Activated T-helper 17 cell treated with anti-CD3 and anti-CD28 coated beads, Interleukin-2, amount 50 U/mL, for 72 hours (primary cell): ENCODE results near the gene SPI1. TPM values are rescaled to one million over a fixed set of nuclear protein-coding genes. Genes with fewer than 3 reads are reported as not detected.

Experiments used
- ATAC-seq: fragments of 150-1000 bp; cut with Tn5 transposase; replicated peaks from 2 replicates; pipeline ENCODE4 v1.10.0; 2021; ENCODE audit warnings: mild to moderate bottlenecking, moderate library complexity
- H3K27ac Mint-ChIP-seq: one replicate; pipeline ENCODE4 v1.8.0; 2022; ENCODE audit warnings: mixed read lengths
- H3K27me3 Mint-ChIP-seq: one replicate; pipeline ENCODE4 v1.8.0; 2022; ENCODE audit warnings: mixed read lengths
- H3K36me3 Mint-ChIP-seq: one replicate; pipeline ENCODE4 v1.8.0; 2022; ENCODE audit warnings: low read depth, mild to moderate bottlenecking, mixed read lengths
- H3K4me1 Mint-ChIP-seq: one replicate; pipeline ENCODE4 v1.8.0; 2022; ENCODE audit warnings: mixed read lengths
- H3K4me3 Mint-ChIP-seq: one replicate; pipeline ENCODE4 v1.8.0; 2022; ENCODE audit warnings: mild to moderate bottlenecking, mixed read lengths
- H3K9me3 Mint-ChIP-seq: one replicate; pipeline ENCODE4 v1.8.0; 2022; ENCODE audit warnings: mixed read lengths
- total RNA-seq, 2 donors: library from RNA; stranded (reverse); gene quantifications; one replicate each; pipeline ENCODE4 v1.2.3, GENCODE V29; 2022

The SPI1 gene
- total RNA-seq, 2 donors from 2014 or later: 0.21 TPM; not detected in 1

DNA sequence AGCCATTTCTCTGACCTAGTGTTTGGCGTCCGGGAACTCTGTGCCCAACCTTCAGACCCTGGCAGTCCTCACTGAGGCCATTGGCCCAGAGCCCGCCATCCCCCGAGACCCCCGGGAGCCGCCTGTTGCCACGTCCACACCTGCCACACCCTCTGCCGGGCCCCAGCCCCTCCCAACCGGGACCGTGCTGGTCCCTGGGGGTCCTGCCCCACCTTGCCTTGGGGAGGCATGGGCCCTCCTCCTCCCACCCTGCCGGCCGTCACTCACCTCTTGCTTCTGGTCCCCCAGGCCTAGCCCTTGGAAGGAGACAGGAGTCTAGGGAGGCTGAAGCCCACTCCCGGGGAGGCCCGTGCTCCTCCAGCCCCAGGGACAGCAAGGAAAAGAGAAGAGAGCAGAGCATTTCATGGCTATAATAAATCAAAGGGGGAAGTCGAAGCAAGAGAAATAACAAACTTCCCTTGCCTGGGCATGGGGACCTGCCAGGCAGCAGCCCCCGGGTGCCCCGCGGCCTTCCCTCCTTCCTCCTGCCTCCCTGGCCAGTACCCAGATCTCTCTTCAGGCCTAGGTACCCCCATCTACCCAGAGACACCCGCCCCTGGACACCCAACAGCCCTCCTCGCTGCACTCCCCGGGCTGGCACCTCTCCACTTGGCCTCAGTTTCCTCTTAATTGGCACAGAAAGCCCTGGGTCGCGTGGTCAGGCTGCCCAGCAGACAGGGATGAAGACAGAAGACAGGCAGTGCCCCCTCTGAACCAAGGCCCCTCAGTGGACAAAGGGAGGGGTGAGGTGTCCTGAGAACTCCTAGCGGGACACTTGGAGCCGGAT, 17.1 kb upstream of the SPI1 start:
- Mint-ChIP-seq H3K27me3 (no peaks in the 10 kb centered on the region), H3K4me3 (peak overlapping the region; percentile 59), H3K36me3 (no peaks in the 10 kb centered on the region), H3K27ac (peak overlapping the region; percentile 89), H3K4me1 (peaks cover 1% of the 10 kb centered on the region), H3K9me3 (no peaks in the 10 kb centered on the region)
- no peak for ATAC-seq

DNA sequence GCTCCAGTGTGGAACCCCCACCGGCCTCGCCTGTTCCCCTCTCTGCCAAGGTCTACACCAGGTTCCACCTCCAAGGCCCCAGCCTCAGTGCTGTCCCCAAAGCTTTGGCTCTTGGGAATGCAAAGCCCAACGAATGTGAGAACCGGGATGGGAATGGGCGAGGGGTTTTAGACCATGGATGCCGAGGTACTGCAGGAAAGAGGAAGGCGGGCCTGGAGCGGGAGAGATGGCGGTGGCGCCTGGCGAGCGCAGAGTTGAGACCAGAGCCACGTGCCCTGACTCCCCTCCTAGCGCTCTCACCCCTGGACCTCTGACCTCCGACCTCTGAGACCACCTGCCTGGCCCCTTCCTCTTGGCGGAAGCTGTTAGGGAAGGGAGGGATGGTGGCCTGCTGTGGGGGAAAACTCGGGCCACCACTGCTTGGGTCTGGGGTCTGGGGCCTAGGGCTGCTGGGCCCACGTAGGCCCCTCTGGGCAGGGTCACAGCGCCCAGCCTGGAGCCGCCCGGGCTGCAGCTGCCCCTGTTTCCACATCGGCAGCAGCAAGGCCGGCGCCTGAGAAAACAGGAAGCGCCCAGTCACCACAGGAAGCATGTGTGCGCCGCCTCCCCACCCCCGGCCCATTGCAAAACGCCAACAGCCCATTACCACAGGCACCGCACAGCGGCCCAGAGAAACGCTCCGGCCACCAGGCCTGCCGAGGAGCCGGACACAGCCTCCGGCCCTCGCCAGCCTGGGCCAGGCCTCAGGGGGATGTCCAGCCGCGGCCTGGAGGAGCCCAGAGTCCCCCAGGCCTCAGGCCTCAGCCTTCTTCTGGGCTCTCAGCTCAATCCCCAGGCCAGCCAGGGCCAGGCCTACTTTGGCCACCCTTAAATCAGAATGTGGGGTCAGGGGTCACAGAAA, 16.2 kb upstream of the SPI1 start:
- Mint-ChIP-seq H3K27me3 (no peaks in the 10 kb centered on the region), H3K4me1 (no peaks in the 10 kb centered on the region), H3K4me3 (peak overlapping the region; percentile 59), H3K36me3 (no peaks in the 10 kb centered on the region), H3K9me3 (no peaks in the 10 kb centered on the region), H3K27ac (peak overlapping the region; percentile 89)
- ATAC-seq: peak; percentile 89

DNA sequence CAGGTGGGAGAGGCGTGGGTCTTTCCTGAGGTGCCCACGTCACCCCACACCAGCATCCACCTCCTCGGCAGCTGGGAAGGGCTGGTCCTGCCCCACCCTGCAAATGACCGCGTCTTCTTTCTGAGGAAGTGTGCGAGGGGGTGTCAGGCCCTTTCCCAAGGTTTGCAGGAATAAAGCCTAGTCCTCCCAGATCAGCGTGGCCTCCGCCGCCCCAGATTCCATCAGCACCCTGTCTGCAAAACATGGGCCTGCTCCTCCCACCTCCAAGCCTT, 15.6 kb upstream of the SPI1 start:
- Mint-ChIP-seq H3K9me3 (no peaks in the 10 kb centered on the region), H3K4me3 (peak overlapping the region; percentile 59), H3K27ac (peak overlapping the region; percentile 89), H3K27me3 (no peaks in the 10 kb centered on the region), H3K4me1 (no peaks in the 10 kb centered on the region), H3K36me3 (no peaks in the 10 kb centered on the region)
- ATAC-seq: no peak

DNA sequence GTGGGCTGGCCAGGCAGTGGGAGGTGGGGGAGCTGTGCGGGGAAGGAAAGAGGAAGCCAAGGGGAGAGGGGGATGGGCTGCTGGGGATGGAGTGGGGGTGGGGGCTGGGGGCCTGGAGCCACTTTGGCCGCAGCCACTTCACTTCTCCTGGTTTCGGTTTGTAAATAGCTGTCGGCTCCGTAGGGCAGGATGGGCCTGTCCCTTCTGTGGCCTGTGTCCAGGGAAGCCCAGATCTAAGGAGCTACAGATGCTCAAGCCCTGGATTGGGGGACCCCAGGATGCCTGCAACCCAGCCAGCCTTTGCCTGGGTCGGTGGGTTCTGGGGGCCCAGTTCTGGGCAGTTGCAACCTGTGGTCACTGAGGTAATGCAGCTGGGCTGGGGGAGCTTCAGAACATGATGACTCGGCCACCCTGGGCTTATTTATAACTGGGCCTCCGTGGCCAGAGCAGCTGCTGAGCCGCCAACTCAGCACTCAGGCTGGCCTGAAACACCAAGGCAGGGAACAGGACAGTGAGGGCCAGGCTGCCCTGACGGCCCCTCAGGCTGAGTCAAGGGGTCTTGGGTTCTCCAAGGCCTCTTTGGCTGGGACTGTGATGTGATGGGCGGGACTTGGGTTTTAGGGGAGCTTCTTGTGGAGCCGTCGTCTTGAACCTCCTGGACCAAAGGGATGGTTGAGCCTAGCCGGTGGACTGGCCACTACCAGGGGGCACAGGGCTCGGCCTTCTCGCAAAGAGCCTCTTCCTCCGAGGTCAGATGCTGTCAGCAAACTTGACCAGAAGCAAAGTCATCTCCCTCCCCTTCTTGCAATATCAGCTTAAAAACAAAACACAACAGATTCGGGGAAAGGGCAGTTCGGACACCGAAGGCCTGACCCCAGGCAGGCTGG, 15.1 kb upstream of the SPI1 start:
- H3K27ac Mint-ChIP-seq: peak overlapping the region; percentile 89
- ATAC-seq: no peak
- no peaks in the 10 kb centered on the region for H3K36me3 Mint-ChIP-seq
- H3K4me3 Mint-ChIP-seq: peak overlapping the region; percentile 59
- H3K4me1 Mint-ChIP-seq: no peaks in the 10 kb centered on the region
- no peaks in the 10 kb centered on the region for H3K27me3 Mint-ChIP-seq
- no peaks in the 10 kb centered on the region for H3K9me3 Mint-ChIP-seq

DNA sequence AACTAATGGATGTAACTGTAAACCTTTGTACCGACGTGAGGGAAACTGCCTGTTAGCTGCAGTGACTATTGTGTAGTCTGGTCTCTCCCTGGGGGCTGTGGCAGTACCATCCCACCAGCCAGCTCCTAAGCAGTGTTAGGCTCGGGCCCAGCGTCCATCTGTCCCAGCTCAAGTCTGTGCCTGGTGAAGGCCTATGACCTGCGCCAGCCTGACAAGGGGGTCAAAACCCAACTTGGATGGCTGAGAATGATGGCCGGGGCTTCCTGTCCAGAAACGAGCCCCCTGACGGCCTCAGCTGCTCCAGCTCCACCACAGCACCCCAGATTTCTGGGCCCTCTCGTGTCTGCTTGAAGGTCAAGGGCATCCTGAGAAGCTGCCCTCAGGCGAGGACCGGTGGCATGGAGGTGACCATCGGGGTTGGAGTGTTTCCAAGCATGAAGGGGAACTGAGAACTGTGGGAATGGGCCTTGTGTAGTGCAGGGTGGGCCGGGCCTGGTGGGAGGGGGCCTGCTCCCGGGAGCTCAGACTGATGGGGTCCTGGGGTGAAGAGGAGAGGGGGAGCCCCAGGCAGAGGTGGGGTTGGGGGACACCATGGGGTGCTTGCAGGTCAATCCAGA, 14.3 kb upstream of the SPI1 start:
- Mint-ChIP-seq H3K27me3 (no peaks in the 10 kb centered on the region), H3K4me1 (no peaks in the 10 kb centered on the region), H3K27ac (no peak overlapping the region), H3K36me3 (no peaks in the 10 kb centered on the region), H3K9me3 (no peaks in the 10 kb centered on the region), H3K4me3 (no peak overlapping the region)
- no peak for ATAC-seq

DNA sequence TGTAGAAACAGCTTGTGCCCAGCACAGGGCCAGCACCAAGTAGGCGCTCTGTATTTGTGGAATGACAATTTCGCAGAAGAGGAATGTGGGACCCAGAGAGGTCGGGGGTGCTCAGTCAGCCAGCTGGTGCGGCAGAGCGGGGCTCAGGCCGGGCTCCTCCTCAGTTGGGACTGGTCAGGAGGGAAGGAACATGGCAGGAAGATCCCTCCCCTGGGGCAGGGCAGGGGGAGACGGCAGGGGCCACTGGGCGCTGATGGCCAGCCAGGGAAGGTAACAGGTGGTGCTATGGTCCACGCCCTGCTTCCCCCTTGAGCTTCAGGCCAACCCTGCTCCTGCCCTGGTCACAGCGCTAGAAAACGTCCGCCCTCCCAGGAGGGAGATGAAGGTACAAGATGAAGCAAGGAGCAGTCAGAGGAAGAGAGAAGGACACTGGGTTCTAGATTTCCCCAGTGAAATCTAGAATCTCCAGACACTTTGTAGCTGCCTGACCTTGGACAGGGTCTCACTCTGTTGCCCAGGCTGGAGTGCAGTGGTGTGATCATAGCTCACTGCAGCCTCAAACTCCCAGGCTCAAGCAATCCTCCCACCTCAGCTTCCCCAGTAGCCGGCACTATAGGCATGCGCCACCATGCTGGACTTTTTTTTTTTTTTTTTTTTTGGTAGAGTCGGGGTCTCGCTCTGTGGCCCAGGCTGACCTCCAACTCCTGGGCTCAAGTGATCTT, 13.5 kb upstream of the SPI1 start:
- H3K27me3 Mint-ChIP-seq: no peaks in the 10 kb centered on the region
- ATAC-seq: no peak
- H3K36me3 Mint-ChIP-seq: no peaks in the 10 kb centered on the region
- H3K4me3 Mint-ChIP-seq: no peak overlapping the region
- no peaks in the 10 kb centered on the region for H3K4me1 Mint-ChIP-seq
- no peaks in the 10 kb centered on the region for H3K9me3 Mint-ChIP-seq
- H3K27ac Mint-ChIP-seq: peak overlapping the region; percentile 4

GRCh38 chr11:47391077-47391583, 12.8 kb upstream of the SPI1 start:
- Mint-ChIP-seq H3K9me3 (no peaks in the 10 kb centered on the region), H3K4me3 (no peak overlapping the region), H3K27ac (peak overlapping the region; percentile 38), H3K36me3 (no peaks in the 10 kb centered on the region), H3K27me3 (no peaks in the 10 kb centered on the region), H3K4me1 (no peaks in the 10 kb centered on the region)
- no peak for ATAC-seq

- no peaks in the 10 kb centered on the region for H3K36me3 Mint-ChIP-seq
Observed at GRCh38 chr11:47390422-47390760, 12.0 kb upstream of the SPI1 start.

DNA sequence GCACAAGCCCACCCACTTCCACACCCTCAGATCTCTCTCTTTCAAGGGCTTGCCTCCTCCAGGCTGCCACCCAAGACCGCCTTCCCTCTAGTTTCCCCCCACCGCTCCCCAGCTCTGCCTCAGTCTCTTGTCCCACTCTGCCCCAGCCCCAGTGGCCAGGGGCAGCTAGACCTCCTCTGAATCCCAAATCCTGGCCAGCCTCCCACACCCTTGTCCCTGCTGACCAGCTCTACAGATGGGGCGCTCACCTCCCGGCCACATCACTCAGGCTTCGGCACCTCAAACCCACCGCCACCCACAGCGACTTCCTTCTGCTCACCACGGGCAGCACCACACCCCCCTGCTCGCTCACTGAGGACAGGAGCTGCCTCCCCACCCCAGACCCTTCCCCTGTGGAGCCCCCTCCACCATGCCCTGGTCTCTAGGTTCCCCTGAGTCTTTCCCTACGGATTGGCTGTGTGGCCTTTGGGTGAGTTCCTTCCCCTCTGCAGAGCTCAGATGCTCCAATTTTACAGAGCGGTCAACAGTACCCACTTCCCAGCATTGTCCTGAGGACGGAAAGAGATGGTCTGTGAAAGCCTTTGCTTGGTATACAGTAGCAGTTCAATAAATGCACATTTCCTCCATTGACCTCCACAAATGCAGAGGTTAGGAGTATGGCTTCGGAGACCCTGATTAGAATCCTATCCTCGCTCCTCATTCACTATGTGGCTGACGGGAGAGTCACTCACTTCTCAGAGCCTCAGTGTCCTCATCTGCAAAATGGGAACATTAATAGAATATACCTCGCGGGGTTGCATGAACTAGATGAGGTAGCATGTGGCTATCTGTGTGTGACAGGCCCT, 11.5 kb upstream of the SPI1 start:
- Mint-ChIP-seq H3K27me3 (no peaks in the 10 kb centered on the region), H3K4me3 (no peak overlapping the region), H3K27ac (no peak overlapping the region), H3K36me3 (no peaks in the 10 kb centered on the region), H3K9me3 (no peaks in the 10 kb centered on the region), H3K4me1 (no peaks in the 10 kb centered on the region)
- no peak for ATAC-seq

More at GRCh38 chr11:47390422-47390760, 12.0 kb upstream of the SPI1 start:
- H3K4me1 Mint-ChIP-seq: no peaks in the 10 kb centered on the region
- no peaks in the 10 kb centered on the region for H3K9me3 Mint-ChIP-seq
- no peak overlapping the region for H3K4me3 Mint-ChIP-seq
- H3K27me3 Mint-ChIP-seq: no peaks in the 10 kb centered on the region
- H3K27ac Mint-ChIP-seq: peak overlapping the region; percentile 38
- ATAC-seq: no peak

DNA sequence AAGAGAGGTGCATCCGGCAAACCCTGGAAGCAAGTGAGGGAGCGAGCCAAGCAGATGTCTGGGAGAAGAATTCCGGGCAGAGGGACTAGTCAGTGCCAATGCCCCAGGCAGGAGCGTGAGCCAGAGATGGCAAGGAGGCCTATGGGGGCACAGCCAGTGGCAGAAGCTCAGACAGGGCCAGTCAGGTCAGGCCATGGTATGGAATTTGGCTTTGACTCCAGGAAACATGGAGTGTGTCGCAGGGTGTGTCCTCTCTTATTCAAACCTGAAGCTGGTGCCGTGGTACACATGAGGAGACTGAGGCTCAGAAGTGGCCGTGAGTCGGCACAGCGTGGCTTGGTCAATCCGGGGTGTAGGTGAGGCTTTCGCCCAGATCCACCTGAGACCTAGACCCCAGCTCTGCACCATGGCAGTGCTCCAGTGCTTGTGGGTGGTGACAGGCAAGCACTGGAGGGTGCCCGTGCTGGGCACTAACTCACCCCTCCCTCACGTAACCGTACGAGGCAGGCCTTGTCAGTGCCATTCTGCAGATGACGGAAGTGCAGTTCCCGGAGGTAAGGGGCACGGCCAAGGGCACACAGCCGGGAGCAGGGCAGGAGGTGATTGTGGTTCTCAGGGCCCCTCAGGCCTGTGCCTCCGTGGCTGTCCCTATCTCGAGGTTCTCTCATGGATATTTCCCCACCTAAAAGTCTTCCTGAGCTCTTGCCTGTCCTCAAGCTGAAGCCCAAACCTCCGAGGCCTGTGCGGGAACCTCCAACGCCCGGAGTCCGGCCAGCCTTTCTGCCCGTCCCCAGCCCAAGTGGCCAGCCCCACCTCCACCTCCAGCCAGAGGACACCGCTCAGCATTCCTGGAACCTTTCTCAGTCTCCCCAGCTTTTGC, 10.6 kb upstream of the SPI1 start:
- Mint-ChIP-seq H3K27ac (no peak overlapping the region), H3K9me3 (no peaks in the 10 kb centered on the region), H3K4me1 (no peaks in the 10 kb centered on the region), H3K4me3 (no peak overlapping the region), H3K36me3 (no peaks in the 10 kb centered on the region), H3K27me3 (no peaks in the 10 kb centered on the region)
- no peak for ATAC-seq

DNA sequence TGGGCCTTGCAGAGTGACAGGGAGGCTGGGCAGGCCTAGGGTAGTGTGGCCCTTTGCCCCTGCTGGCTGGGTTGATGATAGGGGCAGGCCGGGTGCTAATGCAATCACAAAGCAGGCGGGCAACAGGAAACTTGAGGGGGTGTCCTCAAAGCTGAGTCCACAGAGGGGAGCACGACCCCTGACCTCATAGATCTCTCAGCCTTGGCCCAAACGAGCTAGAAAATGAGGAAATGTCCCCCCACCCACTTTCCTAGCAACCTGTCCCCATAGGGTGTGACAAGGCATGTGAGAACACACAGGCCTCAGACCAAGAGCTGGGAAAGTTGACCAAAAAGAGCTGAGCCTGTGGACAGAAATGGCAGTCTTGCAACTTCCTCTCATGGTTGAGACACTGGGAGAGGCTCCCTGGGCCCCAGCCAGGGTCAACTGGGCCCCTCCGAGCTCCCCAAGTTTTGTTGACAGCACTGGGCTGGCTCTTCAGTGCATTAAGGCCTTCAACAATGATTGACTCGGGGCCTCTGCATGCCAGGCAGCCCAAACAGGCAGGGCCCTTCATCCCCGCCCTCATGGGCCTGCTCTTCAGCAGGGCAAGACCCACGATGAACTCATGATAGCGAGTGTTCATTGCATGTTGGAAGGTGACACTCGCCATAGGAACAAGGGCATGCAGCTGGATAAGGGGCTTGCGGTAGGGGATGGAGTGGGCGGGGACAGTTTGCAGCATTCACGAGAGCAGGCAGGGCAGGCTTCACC, 9.8 kb upstream of the SPI1 start:
- Mint-ChIP-seq H3K36me3 (no peaks in the 10 kb centered on the region), H3K27me3 (no peaks in the 10 kb centered on the region), H3K4me1 (no peaks in the 10 kb centered on the region), H3K9me3 (no peaks in the 10 kb centered on the region), H3K4me3 (no peak overlapping the region), H3K27ac (no peak overlapping the region)
- ATAC-seq: no peak

- ATAC-seq: no peak
- no peaks in the 10 kb centered on the region for H3K9me3 Mint-ChIP-seq
Observed at GRCh38 chr11:47384498-47384897, 6.2 kb upstream of the SPI1 start.

More at GRCh38 chr11:47384498-47384897, 6.2 kb upstream of the SPI1 start:
- Mint-ChIP-seq H3K36me3 (no peaks in the 10 kb centered on the region), H3K27me3 (no peaks in the 10 kb centered on the region), H3K27ac (no peak overlapping the region), H3K4me1 (no peaks in the 10 kb centered on the region), H3K4me3 (no peak overlapping the region)
